ENCODE measurements around the gene AMFR.

Gene AMFR

DNA sequence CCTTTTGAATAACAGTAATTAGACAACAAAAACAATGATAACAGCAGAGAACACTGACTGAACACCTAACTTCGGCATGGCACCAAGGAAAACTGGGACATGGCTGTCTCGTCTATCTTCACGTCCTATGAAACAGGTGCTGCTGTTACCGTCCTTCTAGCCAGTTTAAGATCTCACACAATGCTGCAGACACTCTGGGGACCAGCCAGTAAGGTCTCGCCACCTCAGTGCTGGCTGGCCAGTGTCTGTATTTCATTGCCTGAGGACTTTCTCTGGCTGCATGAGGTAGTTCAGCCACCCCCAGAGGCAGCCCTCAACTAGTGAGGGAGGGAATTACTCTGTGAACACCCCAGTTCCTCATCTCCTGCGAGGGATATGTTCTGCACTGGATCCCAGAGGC, 57.6 kb downstream of the AMFR start:
- no peak for DNase-seq (ENCODE audit: low read depth)
- TF ChIP-seq, protein P1, sequence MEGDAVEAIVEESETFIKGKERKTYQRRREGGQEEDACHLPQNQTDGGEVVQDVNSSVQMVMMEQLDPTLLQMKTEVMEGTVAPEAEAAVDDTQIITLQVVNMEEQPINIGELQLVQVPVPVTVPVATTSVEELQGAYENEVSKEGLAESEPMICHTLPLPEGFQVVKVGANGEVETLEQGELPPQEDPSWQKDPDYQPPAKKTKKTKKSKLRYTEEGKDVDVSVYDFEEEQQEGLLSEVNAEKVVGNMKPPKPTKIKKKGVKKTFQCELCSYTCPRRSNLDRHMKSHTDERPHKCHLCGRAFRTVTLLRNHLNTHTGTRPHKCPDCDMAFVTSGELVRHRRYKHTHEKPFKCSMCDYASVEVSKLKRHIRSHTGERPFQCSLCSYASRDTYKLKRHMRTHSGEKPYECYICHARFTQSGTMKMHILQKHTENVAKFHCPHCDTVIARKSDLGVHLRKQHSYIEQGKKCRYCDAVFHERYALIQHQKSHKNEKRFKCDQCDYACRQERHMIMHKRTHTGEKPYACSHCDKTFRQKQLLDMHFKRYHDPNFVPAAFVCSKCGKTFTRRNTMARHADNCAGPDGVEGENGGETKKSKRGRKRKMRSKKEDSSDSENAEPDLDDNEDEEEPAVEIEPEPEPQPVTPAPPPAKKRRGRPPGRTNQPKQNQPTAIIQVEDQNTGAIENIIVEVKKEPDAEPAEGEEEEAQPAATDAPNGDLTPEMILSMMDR (IDR thresholded peaks at IDR 0.05; ENCODE audit: control insufficient read depth, insufficient read depth, low read depth, low read length, missing control alignments) = no peak
- no peak overlapping the region for H3K4me3 ChIP-seq (ENCODE audit: control insufficient read depth, low read depth, low read length)

DNA sequence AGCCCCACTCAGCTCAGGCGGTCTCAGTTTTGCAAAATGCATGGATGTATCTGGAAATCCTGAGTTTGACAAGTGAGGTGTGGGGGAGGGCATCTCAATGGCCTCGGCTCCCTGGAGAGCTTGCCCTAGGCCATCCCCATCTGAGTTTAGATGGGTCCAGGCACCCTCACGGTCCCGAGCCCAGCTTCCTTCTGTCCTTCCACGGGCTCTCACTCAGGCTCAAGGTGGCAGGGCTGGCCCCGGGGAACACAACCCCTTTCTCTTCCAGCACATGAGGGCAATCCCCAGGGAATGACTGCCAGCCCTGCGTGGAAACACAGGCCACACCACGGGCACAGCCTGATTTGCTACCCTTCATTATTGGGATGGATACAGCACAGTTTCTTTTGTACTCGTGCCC, 58.4 kb downstream of the AMFR start:
- no peak overlapping the region for H3K4me3 ChIP-seq (ENCODE audit: control insufficient read depth, low read depth, low read length)
- no peak for DNase-seq (ENCODE audit: low read depth)
- TF ChIP-seq, protein P1 (IDR thresholded peaks at IDR 0.05; ENCODE audit: control insufficient read depth, insufficient read depth, low read depth, low read length, missing control alignments) = no peak

DNA sequence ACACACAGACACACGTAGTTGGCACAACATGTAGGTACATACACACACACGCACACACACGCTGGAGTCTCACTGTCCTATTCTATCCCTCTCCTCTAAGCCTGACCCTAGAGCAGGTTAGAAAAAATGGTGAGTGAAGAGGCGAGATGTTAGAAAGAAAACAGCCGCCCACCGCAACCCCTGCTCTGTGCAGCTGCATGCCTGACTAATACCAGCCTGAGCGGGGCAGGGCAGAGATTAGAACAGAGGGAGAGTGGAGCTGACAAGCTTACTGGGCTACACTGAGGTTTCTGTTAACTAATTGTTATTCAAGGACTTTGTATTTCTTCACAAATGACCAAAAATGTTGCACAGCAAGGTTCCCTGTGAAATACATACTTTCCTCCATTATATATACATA, 59.8 kb downstream of the AMFR start:
- TF ChIP-seq, protein P1 (IDR thresholded peaks at IDR 0.05; ENCODE audit: control insufficient read depth, insufficient read depth, low read depth, low read length, missing control alignments) = no peak
- DNase-seq (ENCODE audit: low read depth) = no peak
- no peak overlapping the region for H3K4me3 ChIP-seq (ENCODE audit: control insufficient read depth, low read depth, low read length)

DNA sequence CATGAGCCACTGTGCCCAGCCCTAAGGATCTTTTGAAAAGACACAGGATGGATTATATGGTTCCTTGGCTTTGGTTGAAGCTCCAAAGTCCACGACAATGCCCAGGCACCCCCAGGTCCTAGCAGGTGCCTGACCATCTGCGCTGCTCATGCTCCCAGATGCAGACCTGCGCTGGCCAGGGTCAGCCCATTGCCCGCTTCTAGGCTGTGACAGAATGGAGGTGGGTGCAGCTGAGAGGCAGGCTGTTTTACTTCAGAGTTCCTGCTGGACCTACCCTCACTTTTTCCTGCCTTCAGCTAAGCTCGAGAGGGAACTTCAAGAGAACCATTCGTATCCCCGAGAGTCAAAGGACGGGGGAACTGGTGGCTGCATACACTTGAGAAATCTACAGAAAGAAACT, 60.5 kb downstream of the AMFR start:
- DNase-seq (ENCODE audit: low read depth) = no peak
- no peak overlapping the region for H3K4me3 ChIP-seq (ENCODE audit: control insufficient read depth, low read depth, low read length)
- TF ChIP-seq, protein P1 (IDR thresholded peaks at IDR 0.05; ENCODE audit: control insufficient read depth, insufficient read depth, low read depth, low read length, missing control alignments) = no peak

DNA sequence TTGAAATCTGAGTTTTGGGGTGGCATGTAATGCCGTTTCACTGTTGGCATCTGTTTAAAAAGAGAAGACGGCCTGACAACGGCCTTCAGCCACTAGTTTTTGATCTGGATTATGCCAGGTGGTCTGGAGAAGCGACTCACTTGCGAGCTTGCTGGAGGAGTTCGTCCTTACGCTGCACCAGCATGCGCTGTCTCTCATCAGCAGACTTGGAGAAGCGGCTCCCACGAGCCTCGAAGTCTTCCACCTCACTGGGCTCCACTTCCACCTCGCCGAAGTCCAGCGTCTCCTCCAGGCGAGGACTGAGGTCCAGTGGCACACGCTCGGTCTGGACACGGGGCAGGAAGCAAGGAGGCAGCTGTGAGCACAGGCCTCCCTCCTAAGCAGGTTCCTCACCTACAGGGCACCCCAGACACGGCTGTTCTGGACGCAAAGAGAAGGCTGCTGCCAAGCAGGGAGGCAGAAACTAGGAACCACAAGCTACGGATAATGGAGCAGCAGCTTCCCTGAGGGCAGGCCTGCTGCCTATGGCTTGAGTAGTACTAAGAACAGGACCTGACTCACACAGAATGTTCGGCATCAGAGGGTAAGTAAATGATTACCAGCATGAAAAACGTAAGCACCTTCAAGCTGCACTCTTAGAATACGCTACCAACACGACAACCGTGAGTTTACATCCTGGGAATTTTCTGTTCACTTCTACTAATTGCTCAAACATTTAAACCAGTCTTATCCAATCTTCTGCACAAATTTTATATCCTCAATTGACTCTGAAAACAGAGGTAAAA, 61.4 kb downstream of the AMFR start:
- DNase-seq (ENCODE audit: low read depth) = no peak
- no peak overlapping the region for H3K4me3 ChIP-seq (ENCODE audit: control insufficient read depth, low read depth, low read length)
- TF ChIP-seq, protein P1 (IDR thresholded peaks at IDR 0.05; ENCODE audit: control insufficient read depth, insufficient read depth, low read depth, low read length, missing control alignments) = no peak

DNA sequence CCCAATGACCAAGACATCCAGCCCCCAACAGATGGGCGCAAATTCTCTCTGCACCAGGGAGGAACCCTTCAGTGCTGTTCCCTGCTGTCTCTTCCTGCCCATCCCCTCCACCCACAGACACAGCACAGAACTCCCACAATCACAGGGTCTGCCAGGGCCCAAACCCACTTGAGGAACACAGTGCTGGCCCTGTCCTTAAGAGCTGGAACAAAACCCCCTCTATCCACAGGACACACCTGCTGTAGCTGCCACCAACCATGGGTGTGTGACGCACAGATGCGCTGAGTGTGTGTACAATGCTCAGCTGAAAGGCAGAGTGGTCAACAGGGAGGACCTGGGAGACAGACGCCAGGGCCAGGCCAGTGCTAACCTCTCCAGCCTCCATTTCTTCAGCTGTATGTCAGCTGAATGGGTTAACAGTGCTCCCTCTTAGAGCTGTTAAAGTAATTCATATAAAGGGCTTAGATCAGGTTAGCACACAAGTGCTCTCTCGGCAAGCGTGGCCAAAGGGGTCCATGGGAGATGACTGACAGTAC, 62.1 kb downstream of the AMFR start:
- H3K4me3 ChIP-seq (ENCODE audit: control insufficient read depth, low read depth, low read length) = no peak overlapping the region
- TF ChIP-seq, protein P1 (IDR thresholded peaks at IDR 0.05; ENCODE audit: control insufficient read depth, insufficient read depth, low read depth, low read length, missing control alignments) = no peak
- no peak for DNase-seq (ENCODE audit: low read depth)

Measured in AG09309 (cell line).